GM23338 (cell line): Measurements from ENCODE around the gene WWOX.

ENCODE experiments used
- CREB1 ChIP-seq: fragments of 250-450 bp; sonication (Bioruptor Pico); IDR thresholded peaks from 2 replicates; pipeline ENCODE4 v1.5.0; 2020; ENCODE audit warnings: low read depth, mild to moderate bottlenecking, moderate library complexity
- EZH2 ChIP-seq: fragments of 200-600 bp; sonication (generic); IDR thresholded peaks from one replicate; pipeline ENCODE4 v1.8.0; 2017; ENCODE audit warnings: antibody characterized with exemption, mild to moderate bottlenecking, low read depth; ENCODE audit not compliant: unreplicated experiment
- EZH2phosphoT487 ChIP-seq: fragments of 200-600 bp; sonication (generic); IDR thresholded peaks from one replicate; pipeline ENCODE4 v1.8.1; 2018; ENCODE audit warnings: antibody characterized with exemption; ENCODE audit not compliant: unreplicated experiment
- JUNB ChIP-seq: IDR thresholded peaks from one replicate; pipeline ENCODE4 v1.6.1; 2016; ENCODE audit warnings: antibody characterized with exemption; ENCODE audit not compliant: unreplicated experiment
- POLR2AphosphoS5 ChIP-seq: IDR thresholded peaks from 2 replicates; pipeline ENCODE4 v1.6.1; 2016; ENCODE audit warnings: antibody characterized with exemption, low read depth
- REST ChIP-seq: IDR thresholded peaks from one replicate; pipeline ENCODE4 v1.6.1; 2018; ENCODE audit warnings: antibody characterized with exemption; ENCODE audit not compliant: unreplicated experiment
- STAT1 ChIP-seq: IDR thresholded peaks from one replicate; pipeline ENCODE4 v1.6.1; 2016; ENCODE audit warnings: antibody characterized with exemption; ENCODE audit not compliant: unreplicated experiment
- ZNF114 ChIP-seq: fragments of 250-450 bp; sonication (Bioruptor Pico); IDR thresholded peaks from 2 replicates; pipeline ENCODE4 v1.5.0; 2020; ENCODE audit warnings: mild to moderate bottlenecking, moderate library complexity
- ZNF331 ChIP-seq: fragments of 250-450 bp; sonication (Bioruptor Pico); IDR thresholded peaks from 2 replicates; pipeline ENCODE4 v1.5.0; 2020; ENCODE audit warnings: low read depth, mild to moderate bottlenecking, moderate library complexity
- TF ChIP-seq, protein P1 (sequence below), 2 experiments: fragments of 200-600 bp in 1 of 2; sonication (generic) in 1 of 2; conservative IDR thresholded peaks; 2 replicates each; pipeline versions ENCODE4 v1.5.1 to v1.6.1; 2016 to 2017; ENCODE audit warnings: antibody characterized with exemption in 2 of 2, low read depth in 2 of 2, mild to moderate bottlenecking in 2 of 2, moderate library complexity in 1 of 2
- TF ChIP-seq, protein P2 (sequence below): IDR thresholded peaks from 2 replicates; pipeline ENCODE4 v1.6.1; 2016; ENCODE audit warnings: antibody characterized with exemption

DNA sequence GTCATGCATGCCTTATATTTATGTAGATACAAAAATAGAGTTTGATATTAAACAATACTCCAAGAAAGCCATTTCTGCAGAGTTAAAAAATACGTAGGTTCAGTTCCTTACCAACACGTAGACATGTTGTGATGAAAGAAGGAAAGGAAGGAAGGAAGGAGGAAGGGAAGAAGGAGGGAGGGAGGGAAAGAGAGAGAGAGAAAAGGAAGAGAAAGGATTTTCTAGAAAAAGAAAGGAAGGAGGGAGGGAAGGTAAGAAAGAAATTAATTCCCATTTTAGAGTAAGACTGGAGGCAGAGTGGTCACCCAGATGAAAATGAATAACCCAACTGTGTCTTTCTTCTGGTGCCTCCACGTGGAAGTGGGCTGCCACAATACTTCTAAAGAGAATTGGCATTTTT is 652.1 kb downstream of the WWOX start:
- TF ChIP-seq REST (no peak), JUNB (no peak), POLR2AphosphoS5 (no peak), ZNF331 (CRISPR knock-in tag) (no peak), EZH2 (no peak), CREB1 (no peak), EZH2phosphoT487 (no peak), STAT1 (no peak), ZNF114 (CRISPR knock-in tag) (no peak)
- TF ChIP-seq, protein P1, sequence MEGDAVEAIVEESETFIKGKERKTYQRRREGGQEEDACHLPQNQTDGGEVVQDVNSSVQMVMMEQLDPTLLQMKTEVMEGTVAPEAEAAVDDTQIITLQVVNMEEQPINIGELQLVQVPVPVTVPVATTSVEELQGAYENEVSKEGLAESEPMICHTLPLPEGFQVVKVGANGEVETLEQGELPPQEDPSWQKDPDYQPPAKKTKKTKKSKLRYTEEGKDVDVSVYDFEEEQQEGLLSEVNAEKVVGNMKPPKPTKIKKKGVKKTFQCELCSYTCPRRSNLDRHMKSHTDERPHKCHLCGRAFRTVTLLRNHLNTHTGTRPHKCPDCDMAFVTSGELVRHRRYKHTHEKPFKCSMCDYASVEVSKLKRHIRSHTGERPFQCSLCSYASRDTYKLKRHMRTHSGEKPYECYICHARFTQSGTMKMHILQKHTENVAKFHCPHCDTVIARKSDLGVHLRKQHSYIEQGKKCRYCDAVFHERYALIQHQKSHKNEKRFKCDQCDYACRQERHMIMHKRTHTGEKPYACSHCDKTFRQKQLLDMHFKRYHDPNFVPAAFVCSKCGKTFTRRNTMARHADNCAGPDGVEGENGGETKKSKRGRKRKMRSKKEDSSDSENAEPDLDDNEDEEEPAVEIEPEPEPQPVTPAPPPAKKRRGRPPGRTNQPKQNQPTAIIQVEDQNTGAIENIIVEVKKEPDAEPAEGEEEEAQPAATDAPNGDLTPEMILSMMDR (conservative IDR thresholded peaks at IDR 0.05; ENCODE audit: low read depth in 2 of 2) = no peak
- TF ChIP-seq, protein P2, sequence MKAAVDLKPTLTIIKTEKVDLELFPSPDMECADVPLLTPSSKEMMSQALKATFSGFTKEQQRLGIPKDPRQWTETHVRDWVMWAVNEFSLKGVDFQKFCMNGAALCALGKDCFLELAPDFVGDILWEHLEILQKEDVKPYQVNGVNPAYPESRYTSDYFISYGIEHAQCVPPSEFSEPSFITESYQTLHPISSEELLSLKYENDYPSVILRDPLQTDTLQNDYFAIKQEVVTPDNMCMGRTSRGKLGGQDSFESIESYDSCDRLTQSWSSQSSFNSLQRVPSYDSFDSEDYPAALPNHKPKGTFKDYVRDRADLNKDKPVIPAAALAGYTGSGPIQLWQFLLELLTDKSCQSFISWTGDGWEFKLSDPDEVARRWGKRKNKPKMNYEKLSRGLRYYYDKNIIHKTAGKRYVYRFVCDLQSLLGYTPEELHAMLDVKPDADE = no peak
